ENCODE data around the gene POLD4.

Gene POLD4

DNA sequence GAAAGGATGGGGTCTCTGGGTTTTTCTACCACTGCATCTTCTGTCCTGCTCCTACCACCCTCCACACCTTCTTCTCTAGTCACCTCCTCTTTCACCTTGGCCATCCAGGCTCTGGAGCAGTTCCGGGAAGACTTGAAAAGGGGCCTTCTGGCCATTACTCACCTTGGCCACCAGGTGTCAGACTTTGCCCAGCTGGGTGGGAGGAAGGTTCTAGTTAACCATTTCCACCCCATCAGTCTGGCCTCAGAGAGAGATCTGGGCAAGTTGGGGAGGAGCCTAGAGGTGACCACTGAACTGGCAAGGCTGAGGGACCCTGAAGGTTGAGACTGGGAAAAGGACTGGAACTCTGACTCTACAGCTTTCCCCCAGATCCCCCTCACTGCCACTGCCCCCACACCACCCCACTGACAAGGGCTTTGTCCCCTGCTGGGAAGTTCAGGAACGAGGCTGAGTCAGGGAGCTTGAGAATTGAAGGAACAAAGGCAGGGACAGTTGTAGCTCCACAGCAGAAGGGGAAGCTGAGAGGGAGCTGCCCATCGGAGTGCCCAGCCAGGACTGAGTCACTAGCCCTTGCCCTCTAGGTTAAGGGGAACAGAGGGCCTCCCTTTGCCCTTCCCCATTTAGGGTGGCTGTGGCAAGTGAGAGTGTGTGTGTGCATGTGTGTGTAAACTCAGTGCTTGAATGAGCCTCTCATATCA, 3.7 kb upstream of the POLD4 start:
- peak overlapping the region; percentile 13 for H3K27ac ChIP-seq
- TF ChIP-seq, protein P1, sequence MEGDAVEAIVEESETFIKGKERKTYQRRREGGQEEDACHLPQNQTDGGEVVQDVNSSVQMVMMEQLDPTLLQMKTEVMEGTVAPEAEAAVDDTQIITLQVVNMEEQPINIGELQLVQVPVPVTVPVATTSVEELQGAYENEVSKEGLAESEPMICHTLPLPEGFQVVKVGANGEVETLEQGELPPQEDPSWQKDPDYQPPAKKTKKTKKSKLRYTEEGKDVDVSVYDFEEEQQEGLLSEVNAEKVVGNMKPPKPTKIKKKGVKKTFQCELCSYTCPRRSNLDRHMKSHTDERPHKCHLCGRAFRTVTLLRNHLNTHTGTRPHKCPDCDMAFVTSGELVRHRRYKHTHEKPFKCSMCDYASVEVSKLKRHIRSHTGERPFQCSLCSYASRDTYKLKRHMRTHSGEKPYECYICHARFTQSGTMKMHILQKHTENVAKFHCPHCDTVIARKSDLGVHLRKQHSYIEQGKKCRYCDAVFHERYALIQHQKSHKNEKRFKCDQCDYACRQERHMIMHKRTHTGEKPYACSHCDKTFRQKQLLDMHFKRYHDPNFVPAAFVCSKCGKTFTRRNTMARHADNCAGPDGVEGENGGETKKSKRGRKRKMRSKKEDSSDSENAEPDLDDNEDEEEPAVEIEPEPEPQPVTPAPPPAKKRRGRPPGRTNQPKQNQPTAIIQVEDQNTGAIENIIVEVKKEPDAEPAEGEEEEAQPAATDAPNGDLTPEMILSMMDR (conservative IDR thresholded peaks at IDR 0.05), result peak; percentile 97
- no peak for TF ChIP-seq ZFX (IDR thresholded peaks at IDR 0.05)

DNA sequence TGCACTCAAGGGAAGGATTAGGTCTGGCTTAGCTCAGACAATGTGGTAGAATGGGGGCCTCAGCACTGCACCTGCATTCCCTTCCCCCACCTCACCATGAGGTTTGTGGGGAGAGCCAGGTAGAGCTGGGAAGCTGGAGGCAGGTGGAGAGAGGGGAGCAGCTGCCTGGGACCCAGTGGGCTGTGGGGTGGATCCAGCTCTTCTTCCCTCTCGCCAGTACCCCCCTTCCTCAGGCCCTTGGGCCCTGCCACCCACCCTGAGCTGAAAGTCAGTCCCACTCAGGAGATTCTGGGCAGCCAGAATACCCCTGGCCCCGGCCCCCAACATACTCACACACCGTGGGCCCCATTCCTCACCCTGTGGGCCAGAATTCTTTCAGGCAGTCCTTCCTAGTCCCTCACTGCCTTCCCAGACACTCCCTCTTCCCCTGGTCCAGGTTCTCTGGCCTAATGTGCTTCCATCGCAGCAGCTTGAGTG, 3.1 kb upstream of the POLD4 start:
- no peak for TF ChIP-seq ZFX (IDR thresholded peaks at IDR 0.05)
- TF ChIP-seq, protein P1 (conservative IDR thresholded peaks at IDR 0.05), result no peak
- H3K27ac ChIP-seq, result peak overlapping the region; percentile 13

DNA sequence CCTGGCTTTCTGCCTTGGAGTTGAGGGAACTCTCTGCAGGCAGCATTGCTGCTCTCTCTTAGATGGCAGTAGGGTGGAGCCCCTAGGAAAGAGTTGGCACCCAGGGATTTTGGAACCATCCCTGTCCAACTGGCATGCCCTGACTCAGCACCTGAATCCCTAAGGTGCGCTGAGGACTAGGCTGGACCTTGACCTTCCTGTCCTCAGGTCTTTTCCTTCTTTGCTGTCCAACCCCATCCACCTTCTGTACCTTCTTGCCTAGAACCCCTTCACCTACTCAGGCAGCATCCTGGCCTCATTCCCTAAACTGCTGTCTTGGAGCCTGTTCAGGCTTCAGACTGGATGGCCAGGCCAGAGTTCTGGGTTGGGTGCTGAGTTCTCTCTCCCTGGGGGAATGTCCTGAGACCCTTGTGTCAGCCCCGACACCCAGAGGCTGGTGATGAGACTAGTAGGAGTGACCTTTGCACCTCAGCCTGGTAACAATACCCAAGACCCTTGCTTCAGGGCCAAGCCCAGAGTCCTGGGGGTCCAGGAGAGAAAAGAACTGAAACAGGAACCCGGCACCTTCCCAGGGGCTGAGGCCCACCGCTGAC, 2.5 kb upstream of the POLD4 start:
- TF ChIP-seq, protein P1 (conservative IDR thresholded peaks at IDR 0.05), result no peak
- no peak for TF ChIP-seq ZFX (IDR thresholded peaks at IDR 0.05)
- peak overlapping the region; percentile 13 for H3K27ac ChIP-seq

DNA sequence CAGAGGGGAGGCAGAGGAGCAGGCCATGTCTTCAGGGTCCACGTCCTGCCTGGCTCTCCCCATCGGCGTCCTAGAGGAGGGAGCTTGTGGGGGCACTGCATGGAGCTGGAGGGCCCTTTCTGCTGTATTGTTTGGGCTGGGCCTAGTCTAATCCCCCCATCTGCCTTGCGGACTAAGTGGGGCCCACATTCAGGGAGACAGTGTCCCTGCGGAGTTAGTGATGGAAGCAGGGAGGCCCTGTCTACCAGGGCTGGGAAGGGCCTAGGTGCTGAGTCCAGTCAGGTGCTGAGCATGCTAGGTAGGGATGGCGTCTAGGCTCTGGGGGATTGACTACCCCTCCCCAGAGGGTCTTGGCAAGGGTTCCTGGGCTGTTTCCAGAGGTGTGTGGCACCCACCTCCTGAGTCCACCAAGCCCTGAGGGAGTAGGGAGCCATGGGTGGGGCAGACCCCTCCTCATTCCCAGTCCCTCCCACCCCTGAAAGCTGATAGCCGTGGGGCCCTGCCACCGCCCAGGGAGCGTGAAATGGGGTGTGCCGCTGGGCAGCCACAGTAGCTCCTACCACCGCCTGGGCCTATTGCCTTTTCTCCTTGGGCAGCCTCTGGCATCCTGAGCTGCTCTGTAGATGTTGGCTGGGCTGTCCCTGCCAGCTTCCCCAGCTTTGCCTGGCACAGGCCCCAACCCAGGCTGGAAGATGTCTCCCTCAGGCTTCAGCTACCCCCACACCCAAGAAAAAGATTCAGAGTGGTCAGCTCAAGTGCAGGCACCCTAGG, 1.9 kb upstream of the POLD4 start:
- peak overlapping the region; percentile 5; the same call in 1 of the 2 replicates for H3K27ac ChIP-seq
- no peak for TF ChIP-seq ZFX (IDR thresholded peaks at IDR 0.05)
- TF ChIP-seq, protein P1 (conservative IDR thresholded peaks at IDR 0.05), result no peak

DNA sequence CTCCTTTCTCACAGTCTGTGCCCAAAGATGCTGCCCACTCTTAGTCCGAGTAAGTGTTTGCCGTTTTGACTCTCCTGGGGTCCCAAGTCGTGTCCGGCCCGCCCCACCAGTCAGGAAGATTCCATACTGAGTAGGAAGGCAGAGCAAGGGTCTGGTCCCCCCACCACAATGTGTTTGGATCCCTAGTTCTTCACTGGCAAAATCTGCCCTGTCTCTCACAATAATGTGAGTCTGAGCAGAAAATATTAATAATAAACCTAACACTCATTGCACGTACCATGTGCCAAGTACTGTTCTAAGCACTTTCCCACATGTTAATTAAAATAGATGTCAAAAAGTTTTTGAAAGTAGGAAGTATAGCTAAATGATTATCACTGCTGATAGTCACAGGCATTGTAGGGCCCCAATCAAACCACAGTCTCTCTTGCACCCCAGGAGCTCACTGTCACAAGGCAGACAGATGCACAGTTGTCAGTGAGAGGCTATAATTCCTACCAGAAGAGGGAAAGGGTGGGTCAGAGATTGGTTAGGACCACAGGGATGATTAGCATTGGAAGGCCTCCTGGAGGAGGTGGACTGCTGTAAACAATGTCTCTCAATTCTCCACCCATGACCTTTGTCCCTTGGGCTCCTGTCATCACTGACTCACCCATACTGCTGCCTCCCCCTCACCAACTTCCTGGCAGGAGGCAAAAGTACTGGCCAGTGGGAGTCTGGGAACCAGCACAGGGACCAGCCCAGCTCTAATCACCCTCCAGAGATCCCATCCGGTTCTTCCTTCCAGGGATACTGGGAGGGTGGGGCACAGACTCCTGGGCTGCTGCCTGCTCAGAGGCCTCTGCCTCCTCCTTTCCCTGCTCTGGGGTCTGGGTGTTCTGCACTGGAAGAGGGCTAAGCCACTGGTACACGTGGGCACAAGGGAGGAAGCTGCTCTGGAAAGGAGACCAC, 1.0 kb upstream of the POLD4 start:
- no peak for TF ChIP-seq ZFX (IDR thresholded peaks at IDR 0.05)
- TF ChIP-seq, protein P1 (conservative IDR thresholded peaks at IDR 0.05), result no peak

DNA sequence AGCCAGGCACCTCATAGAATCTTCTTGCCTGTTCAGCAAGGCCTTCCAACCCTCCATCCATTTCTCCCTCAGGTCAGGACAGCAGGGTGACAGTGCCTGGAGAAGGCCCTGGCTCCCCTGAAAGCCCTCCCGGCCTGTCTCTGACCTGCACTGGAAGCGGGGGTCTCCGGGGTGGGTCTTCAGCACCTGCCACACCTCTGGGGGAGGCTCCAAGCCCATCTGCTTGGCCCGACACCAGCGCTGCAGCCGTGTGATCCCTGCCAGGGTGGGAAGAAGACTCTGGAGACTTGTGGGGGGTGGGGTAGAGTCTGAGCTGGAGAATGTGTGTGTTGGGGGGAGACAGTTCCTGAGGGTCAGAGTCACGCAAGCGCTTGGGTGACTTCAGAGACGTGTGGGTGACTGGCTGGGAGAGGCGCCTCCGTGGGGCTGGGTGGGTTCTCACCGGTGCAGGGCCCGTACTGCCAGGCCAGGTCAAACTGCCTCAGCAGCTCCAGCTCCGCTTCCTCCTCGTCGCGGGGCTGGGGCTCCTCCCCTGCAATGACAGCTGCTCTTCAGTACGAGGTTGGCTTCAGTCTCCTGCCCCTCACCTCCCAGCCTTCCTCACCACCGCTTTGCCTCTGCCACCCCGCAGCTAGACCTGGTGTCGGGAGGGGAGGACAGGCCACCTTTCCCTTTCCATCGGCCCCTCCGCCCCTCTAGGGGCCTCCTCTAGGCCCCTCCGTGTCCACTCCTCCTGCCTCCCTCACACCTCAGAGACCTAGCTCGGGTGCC, 615 bp downstream of the POLD4 start:
- H3K27ac ChIP-seq, result peak overlapping the region; percentile 91
- TF ChIP-seq, protein P1 (conservative IDR thresholded peaks at IDR 0.05), result no peak
- TF ChIP-seq ZFX (IDR thresholded peaks at IDR 0.05), result peak; percentile 19; the same call in 1 of the 2 replicates

More for the DNA sequence above, 1.0 kb upstream of the POLD4 start:
- peak overlapping the region; percentile 91 for H3K27ac ChIP-seq

Data from C4-2B (cell line).